Choroid plexus epithelial cell (primary cell): Measurements from ENCODE around the gene DAZAP1.

ENCODE experiments used
- DNase-seq: peaks from one replicate; pipeline ENCODE4 v3.0.0-alpha.2; 2010; ENCODE audit warnings: low read depth
- H3K4me3 ChIP-seq: 2 replicates; pipeline ENCODE4 v1.5.1; 2011; ENCODE audit warnings: low read depth, mild to moderate bottlenecking, control low read depth, low read length, moderate library complexity
- TF ChIP-seq, protein P1 (sequence below): conservative IDR thresholded peaks from 2 replicates; pipeline ENCODE4 v1.5.1; 2011; ENCODE audit warnings: low read depth, mild to moderate bottlenecking, control low read depth, inconsistent platforms, low read length, moderate library complexity

Gene DAZAP1

DNA sequence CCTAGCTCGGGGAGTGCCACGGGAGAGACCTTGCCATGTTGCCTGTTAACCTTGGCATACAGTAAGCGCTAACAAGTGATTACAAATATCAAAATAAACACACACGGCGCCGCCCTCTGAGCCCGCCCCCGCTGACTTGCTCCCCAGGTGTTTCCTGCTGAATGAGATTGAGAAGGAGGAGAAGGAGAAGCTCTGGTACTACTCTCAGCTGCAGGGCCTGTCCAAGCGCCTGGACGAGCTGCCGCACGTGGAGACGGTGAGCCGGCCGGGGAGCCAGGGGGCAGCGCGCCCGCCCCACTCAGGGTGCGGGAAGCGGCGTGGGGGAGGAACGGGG lies 47.6 kb downstream of the DAZAP1 start:
- TF ChIP-seq, protein P1, sequence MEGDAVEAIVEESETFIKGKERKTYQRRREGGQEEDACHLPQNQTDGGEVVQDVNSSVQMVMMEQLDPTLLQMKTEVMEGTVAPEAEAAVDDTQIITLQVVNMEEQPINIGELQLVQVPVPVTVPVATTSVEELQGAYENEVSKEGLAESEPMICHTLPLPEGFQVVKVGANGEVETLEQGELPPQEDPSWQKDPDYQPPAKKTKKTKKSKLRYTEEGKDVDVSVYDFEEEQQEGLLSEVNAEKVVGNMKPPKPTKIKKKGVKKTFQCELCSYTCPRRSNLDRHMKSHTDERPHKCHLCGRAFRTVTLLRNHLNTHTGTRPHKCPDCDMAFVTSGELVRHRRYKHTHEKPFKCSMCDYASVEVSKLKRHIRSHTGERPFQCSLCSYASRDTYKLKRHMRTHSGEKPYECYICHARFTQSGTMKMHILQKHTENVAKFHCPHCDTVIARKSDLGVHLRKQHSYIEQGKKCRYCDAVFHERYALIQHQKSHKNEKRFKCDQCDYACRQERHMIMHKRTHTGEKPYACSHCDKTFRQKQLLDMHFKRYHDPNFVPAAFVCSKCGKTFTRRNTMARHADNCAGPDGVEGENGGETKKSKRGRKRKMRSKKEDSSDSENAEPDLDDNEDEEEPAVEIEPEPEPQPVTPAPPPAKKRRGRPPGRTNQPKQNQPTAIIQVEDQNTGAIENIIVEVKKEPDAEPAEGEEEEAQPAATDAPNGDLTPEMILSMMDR = no peak
- H3K4me3 ChIP-seq = no peak overlapping the region
- no peak for DNase-seq

DNA sequence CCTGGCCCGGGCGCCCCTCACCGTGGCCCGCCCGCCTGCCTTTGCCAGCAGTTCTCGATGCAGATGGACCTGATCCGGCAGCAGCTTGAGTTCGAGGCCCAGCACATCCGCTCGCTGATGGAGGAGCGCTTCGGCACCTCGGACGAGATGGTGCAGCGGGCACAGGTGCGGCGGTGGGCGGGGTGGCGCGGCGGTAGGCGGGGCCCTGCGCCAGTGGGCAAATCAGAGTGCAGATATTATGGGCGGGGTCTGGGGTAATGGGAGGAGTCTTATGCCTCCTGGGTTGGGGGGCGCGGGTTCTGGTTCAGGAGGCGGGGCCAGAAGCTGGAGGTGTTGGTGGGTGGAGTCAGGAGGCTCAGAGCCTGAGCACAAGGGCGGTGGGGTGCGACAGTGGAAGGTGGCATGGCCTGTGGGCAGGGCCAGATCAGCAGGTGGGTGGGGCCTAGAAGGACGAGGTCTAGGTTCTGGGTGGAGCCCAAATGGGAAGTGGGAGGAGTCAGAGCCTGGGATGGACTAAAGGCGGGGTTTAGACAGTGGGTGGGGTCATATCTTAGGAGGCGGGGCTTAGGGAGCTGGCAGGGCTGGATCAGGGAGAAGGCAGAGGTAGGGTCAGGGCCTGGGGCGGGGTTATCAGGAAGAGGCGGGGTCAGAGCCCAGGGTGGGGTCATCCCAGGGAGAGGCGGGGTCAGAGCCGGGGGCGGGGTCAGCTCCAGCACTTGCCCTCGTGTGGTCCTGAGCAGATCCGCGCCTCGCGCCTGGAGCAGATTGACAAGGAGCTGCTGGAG lies 48.1 kb downstream of the DAZAP1 start:
- peak; percentile 47 for DNase-seq
- no peak overlapping the region for H3K4me3 ChIP-seq
- TF ChIP-seq, protein P1 = no peak

DNA sequence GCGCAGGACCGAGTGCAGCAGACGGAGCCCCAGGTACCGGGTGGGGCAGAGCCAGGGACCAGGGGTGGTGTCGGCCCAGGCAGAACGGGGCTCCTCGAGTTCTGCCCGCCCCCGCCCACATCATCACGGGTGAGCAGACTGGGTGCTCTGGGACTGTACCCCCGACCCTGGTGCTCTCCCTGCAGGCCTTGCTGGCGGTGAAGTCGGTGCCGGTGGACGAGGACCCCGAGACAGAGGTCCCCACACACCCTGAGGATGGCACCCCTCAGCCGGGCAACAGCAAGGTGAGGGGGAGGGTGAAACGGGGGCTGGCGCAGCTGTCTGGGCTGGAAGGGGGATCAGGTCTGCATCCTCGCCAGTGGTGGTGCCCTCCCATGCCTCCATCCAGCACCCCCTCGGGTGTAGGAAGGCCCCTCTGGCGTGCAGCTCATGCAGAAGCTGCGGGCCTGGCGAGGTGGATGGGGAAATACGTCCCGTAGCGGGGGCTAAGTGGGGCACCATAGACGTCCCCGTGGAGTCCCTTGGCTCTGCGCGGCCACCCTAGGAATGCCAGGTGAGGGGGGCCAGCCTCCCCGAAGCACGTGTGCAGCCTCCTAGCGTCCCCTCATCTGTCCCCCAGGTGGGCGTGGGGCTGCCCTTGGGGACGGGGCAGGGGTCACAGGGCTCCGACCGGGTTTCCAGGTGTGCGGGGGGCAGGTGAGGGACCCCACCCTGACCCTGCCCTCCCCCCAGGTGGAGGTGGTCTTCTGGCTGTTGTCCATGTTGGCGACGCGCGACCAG lies 48.9 kb downstream of the DAZAP1 start:
- H3K4me3 ChIP-seq = no peak overlapping the region
- no peak for DNase-seq
- TF ChIP-seq, protein P1 = no peak

DNA sequence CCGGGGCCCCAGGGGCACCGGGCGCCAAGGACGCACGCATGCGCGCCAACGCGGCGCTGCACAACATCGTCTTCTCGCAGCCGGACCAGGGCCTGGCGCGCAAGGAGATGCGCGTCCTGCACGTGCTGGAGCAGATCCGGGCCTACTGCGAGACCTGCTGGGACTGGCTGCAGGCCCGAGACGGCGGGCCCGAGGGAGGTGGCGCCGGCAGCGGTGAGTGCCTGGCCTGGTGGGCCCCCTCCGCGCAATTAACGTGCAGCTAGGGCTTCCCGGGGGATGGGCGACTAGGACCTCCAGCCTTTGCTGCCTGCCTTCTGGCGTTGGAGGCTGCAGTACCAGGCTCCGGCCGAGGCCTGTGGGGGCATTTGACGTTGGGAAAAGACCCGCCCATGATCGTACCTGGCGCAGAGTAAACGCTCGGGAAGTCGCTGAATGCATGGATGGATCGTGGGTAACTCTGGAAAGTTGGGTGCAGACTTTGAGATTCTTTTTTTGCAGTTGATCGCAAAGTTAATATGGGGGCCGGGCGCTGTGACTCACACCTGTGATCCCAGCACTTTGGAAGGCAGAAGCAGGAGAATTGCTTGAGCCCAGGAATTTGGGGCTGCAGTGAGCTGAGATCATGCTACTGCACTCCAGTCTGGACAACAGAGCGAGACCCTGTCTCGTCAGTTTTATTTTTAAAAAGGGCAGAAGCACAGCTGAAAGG lies 49.8 kb downstream of the DAZAP1 start:
- TF ChIP-seq, protein P1 = peak; percentile 8
- H3K4me3 ChIP-seq = no peak overlapping the region
- DNase-seq = no peak

DNA sequence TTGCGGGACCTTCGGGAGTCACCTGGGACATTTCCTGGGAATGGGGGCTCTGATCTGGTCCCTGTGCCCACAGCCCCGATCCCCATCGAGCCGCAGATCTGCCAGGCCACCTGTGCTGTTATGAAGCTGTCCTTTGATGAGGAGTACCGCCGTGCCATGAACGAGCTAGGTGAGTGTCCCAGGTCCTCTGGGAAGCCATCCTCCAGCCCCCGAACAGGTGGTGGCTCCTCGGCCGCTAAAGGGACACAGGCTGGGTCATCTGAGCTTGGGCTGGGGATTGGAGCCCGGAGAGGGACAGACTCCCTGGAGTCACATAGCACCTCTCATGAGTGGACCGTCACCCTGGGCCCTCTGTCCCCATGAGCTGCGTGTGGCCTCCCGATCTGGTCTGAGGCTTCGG lies 50.5 kb downstream of the DAZAP1 start:
- no peak overlapping the region for H3K4me3 ChIP-seq
- TF ChIP-seq, protein P1 = no peak
- DNase-seq = no peak

DNA sequence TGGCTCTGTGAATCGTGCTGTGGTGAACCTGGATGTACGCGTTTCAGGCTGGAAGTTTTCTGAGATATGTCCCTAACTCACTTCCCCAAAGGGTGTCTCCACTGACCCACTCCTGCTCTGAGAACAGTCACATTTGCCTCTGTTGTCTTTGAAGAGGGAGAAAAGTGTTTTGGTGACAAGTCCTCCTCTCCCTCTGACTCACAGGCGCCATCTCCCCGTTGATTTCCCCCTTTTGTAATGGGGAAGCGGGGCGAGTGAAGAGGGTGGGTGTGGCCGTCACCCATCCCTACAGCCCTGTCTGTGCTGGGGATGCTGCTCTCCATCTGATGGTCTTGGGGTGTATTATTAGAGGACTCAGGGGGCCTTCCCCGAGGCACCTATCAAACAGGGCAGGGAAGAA lies 52.1 kb downstream of the DAZAP1 start:
- H3K4me3 ChIP-seq = no peak overlapping the region
- TF ChIP-seq, protein P1 = no peak
- no peak for DNase-seq
